ENCODE measurements around the gene SEC14L1. TPM values are rescaled to one million over a fixed set of nuclear protein-coding genes. Genes with fewer than 3 reads are reported as not detected.
"Not testable (repeated sequence)": the region's sequence is repeated elsewhere in the genome, so short reads cannot be mapped to it uniquely, and the experiment has no call there.

The SEC14L1 gene
- total RNA-seq, 2 donors from 2014 or later = 96.6 to 140 TPM

GRCh38 chr17:77246110-77247047 is 105.6 kb downstream of the SEC14L1 start:
- H3K27ac Mint-ChIP-seq = no peak overlapping the region
- no peak for ATAC-seq
- peaks cover 2% of the 10 kb centered on the region for H3K36me3 Mint-ChIP-seq (ENCODE audit: low read depth)
- peaks cover 22% of the 10 kb centered on the region for H3K27me3 Mint-ChIP-seq
- H3K4me3 Mint-ChIP-seq = peak overlapping the region; percentile 49
- H3K4me1 Mint-ChIP-seq = peaks cover 6% of the 10 kb centered on the region
- DNase-seq = no peak
- H3K9me3 ChIP-seq (ENCODE audit: control insufficient read depth, low read length, poor library complexity, severe bottlenecking) = no peaks in the 10 kb centered on the region

- H3K9me3 ChIP-seq (ENCODE audit: control insufficient read depth, low read length, poor library complexity, severe bottlenecking) = no peaks in the 10 kb centered on the region
- Mint-ChIP-seq H3K27me3 (peaks cover 22% of the 10 kb centered on the region), H3K27ac (no peak overlapping the region), H3K4me3 (peak overlapping the region; percentile 76), H3K36me3 (ENCODE audit: low read depth) (peaks cover 2% of the 10 kb centered on the region), H3K4me1 (peaks cover 6% of the 10 kb centered on the region)
- ATAC-seq (peak; percentile 98), DNase-seq (peak; percentile 76 to 89 (median 84))
These were observed 106.3 kb downstream of the SEC14L1 start for GRCh38 chr17:77247048-77247541.

- peaks cover 6% of the 10 kb centered on the region for H3K4me1 Mint-ChIP-seq
- ATAC-seq (no peak), DNase-seq (no peak)
- H3K9me3 ChIP-seq (ENCODE audit: control insufficient read depth, low read length, poor library complexity, severe bottlenecking) = no peaks in the 10 kb centered on the region
- H3K36me3 Mint-ChIP-seq (ENCODE audit: low read depth) = peaks cover 2% of the 10 kb centered on the region
- no peak overlapping the region for H3K27ac Mint-ChIP-seq
- peaks cover 22% of the 10 kb centered on the region for H3K27me3 Mint-ChIP-seq
- peak overlapping the region; percentile 76 for H3K4me3 Mint-ChIP-seq
These were observed 106.8 kb downstream of the SEC14L1 start for GRCh38 chr17:77247609-77248008.

- no peaks in the 10 kb centered on the region for H3K9me3 ChIP-seq (ENCODE audit: control insufficient read depth, low read length, poor library complexity, severe bottlenecking)
- H3K4me3 Mint-ChIP-seq = peak overlapping the region; percentile 28
- peaks cover 22% of the 10 kb centered on the region for H3K27me3 Mint-ChIP-seq
- peaks cover 6% of the 10 kb centered on the region for H3K4me1 Mint-ChIP-seq
- ATAC-seq (no peak), DNase-seq (no peak)
- H3K27ac Mint-ChIP-seq = no peak overlapping the region
- peaks cover 2% of the 10 kb centered on the region for H3K36me3 Mint-ChIP-seq (ENCODE audit: low read depth)
These were observed 107.7 kb downstream of the SEC14L1 start for GRCh38 chr17:77248216-77249114.

- peaks cover 8% of the 10 kb centered on the region for H3K4me1 Mint-ChIP-seq
- H3K27me3 Mint-ChIP-seq = peaks cover 22% of the 10 kb centered on the region
- no peak overlapping the region for H3K27ac Mint-ChIP-seq
- ATAC-seq = no peak
- peaks cover 2% of the 10 kb centered on the region for H3K36me3 Mint-ChIP-seq (ENCODE audit: low read depth)
- DNase-seq = no peak
- no peaks in the 10 kb centered on the region for H3K9me3 ChIP-seq (ENCODE audit: control insufficient read depth, low read length, poor library complexity, severe bottlenecking)
- no peak overlapping the region for H3K4me3 Mint-ChIP-seq
These were observed 110.9 kb downstream of the SEC14L1 start for GRCh38 chr17:77251622-77252183.

- not testable (repeated sequence) for DNase-seq; H3K36me3 Mint-ChIP-seq (ENCODE audit: low read depth); H3K4me1 Mint-ChIP-seq; H3K27ac Mint-ChIP-seq; H3K9me3 ChIP-seq (ENCODE audit: control insufficient read depth, low read length, poor library complexity, severe bottlenecking); ATAC-seq; H3K4me3 Mint-ChIP-seq
- peaks cover 28% of the 10 kb centered on the region for H3K27me3 Mint-ChIP-seq
These were observed 111.5 kb downstream of the SEC14L1 start for GRCh38 chr17:77252306-77252705.

GRCh38 chr17:77253611-77254051 is 112.9 kb downstream of the SEC14L1 start:
- Mint-ChIP-seq H3K27me3 (peaks cover 18% of the 10 kb centered on the region), H3K36me3 (ENCODE audit: low read depth) (peaks cover 2% of the 10 kb centered on the region), H3K27ac (no peak overlapping the region), H3K4me3 (no peak overlapping the region), H3K4me1 (peaks cover 6% of the 10 kb centered on the region)
- ATAC-seq (no peak), DNase-seq (no peak)
- H3K9me3 ChIP-seq (ENCODE audit: control insufficient read depth, low read length, poor library complexity, severe bottlenecking) = no peaks in the 10 kb centered on the region

- DNase-seq = no peak
- Mint-ChIP-seq H3K4me3 (no peak overlapping the region), H3K27me3 (peaks cover 7% of the 10 kb centered on the region), H3K36me3 (ENCODE audit: low read depth) (no peaks in the 10 kb centered on the region), H3K27ac (no peak overlapping the region), H3K4me1 (peaks cover 3% of the 10 kb centered on the region)
- no peak for ATAC-seq
- H3K9me3 ChIP-seq (ENCODE audit: control insufficient read depth, low read length, poor library complexity, severe bottlenecking) = no peaks in the 10 kb centered on the region
These were observed 114.4 kb downstream of the SEC14L1 start for GRCh38 chr17:77254951-77255825.

GRCh38 chr17:77255970-77256369 is 115.2 kb downstream of the SEC14L1 start:
- not testable (repeated sequence) for H3K36me3 Mint-ChIP-seq (ENCODE audit: low read depth); H3K27me3 Mint-ChIP-seq; ATAC-seq; H3K4me1 Mint-ChIP-seq; H3K4me3 Mint-ChIP-seq; H3K9me3 ChIP-seq (ENCODE audit: control insufficient read depth, low read length, poor library complexity, severe bottlenecking); DNase-seq; H3K27ac Mint-ChIP-seq

- Mint-ChIP-seq H3K27me3 (peaks cover 7% of the 10 kb centered on the region), H3K4me1 (peaks cover 3% of the 10 kb centered on the region)
- ATAC-seq = no peak
These were observed 115.9 kb downstream of the SEC14L1 start for GRCh38 chr17:77256710-77257109.

GRCh38 chr17:77257169-77257568 is 116.4 kb downstream of the SEC14L1 start:
- DNase-seq (no peak), ATAC-seq (no peak)
- Mint-ChIP-seq H3K4me3 (no peak overlapping the region), H3K27me3 (peaks cover 7% of the 10 kb centered on the region), H3K4me1 (peaks cover 3% of the 10 kb centered on the region), H3K27ac (no peak overlapping the region), H3K36me3 (ENCODE audit: low read depth) (no peaks in the 10 kb centered on the region)
- H3K9me3 ChIP-seq (ENCODE audit: control insufficient read depth, low read length, poor library complexity, severe bottlenecking) = no peaks in the 10 kb centered on the region

More at GRCh38 chr17:77256710-77257109, 115.9 kb downstream of the SEC14L1 start:
- DNase-seq = no peak
- no peaks in the 10 kb centered on the region for H3K9me3 ChIP-seq (ENCODE audit: control insufficient read depth, low read length, poor library complexity, severe bottlenecking)
- Mint-ChIP-seq H3K4me3 (no peak overlapping the region), H3K27ac (no peak overlapping the region), H3K36me3 (ENCODE audit: low read depth) (no peaks in the 10 kb centered on the region)

Measured in T-helper 17 cell (primary cell).